ENCODE results near the gene NEURL1.

NEURL1 gene

GRCh38 chr10:103493362-103493915 is at the start of gene NEURL1:
Gene NEURL1 (plus strand): TSS chr10:103493705. CDS start chr10:103494388, 683 bp downstream.
- Histone ChIP-seq H3K9ac (ENCODE audit: low read depth, low read length) (peak within 1 kb of the TSS; percentile 72; the same call in 1 of the 2 replicates), H3K9me3 (ENCODE audit: control insufficient read depth, insufficient read depth, low read length) (no peaks in the 10 kb centered on the region), H3K36me3 (ENCODE audit: insufficient read depth, low read length) (no peaks in the 10 kb centered on the region), H3K4me1 (ENCODE audit: insufficient read depth, low read length) (peaks cover 19% of the 10 kb centered on the region)

GRCh38 chr10:103444478-103444877 is 49.0 kb upstream of the NEURL1 start:
- Histone ChIP-seq H3K4me1 (ENCODE audit: insufficient read depth, low read length) (no peaks in the 10 kb centered on the region), H3K9me3 (ENCODE audit: control insufficient read depth, insufficient read depth, low read length) (no peaks in the 10 kb centered on the region; the same call in 1 of the 2 replicates), H3K9ac (ENCODE audit: low read depth, low read length) (no peak overlapping the region), H3K36me3 (ENCODE audit: insufficient read depth, low read length) (peaks cover 35% of the 10 kb centered on the region)

GRCh38 chr10:103445366-103445765 is 48.1 kb upstream of the NEURL1 start:
- Histone ChIP-seq H3K9me3 (ENCODE audit: control insufficient read depth, insufficient read depth, low read length) (no peaks in the 10 kb centered on the region; the same call in 1 of the 2 replicates), H3K9ac (ENCODE audit: low read depth, low read length) (no peak overlapping the region), H3K36me3 (ENCODE audit: insufficient read depth, low read length) (peaks cover 29% of the 10 kb centered on the region), H3K4me1 (ENCODE audit: insufficient read depth, low read length) (no peaks in the 10 kb centered on the region)

- H3K9ac ChIP-seq (ENCODE audit: low read depth, low read length): no peak overlapping the region
- H3K36me3 ChIP-seq (ENCODE audit: insufficient read depth, low read length): peaks cover 29% of the 10 kb centered on the region
- H3K4me1 ChIP-seq (ENCODE audit: insufficient read depth, low read length): no peaks in the 10 kb centered on the region
- H3K9me3 ChIP-seq (ENCODE audit: control insufficient read depth, insufficient read depth, low read length): no peaks in the 10 kb centered on the region; the same call in 1 of the 2 replicates
Observed at GRCh38 chr10:103445767-103446567, 47.5 kb upstream of the NEURL1 start.

GRCh38 chr10:103447187-103447586 is 46.3 kb upstream of the NEURL1 start:
- H3K36me3 ChIP-seq (ENCODE audit: insufficient read depth, low read length): peaks cover 26% of the 10 kb centered on the region

GRCh38 chr10:103448746-103449145 is 44.8 kb upstream of the NEURL1 start:
- Histone ChIP-seq H3K4me1 (ENCODE audit: insufficient read depth, low read length) (no peaks in the 10 kb centered on the region; the same call in 1 of the 2 replicates), H3K36me3 (ENCODE audit: insufficient read depth, low read length) (peaks cover 16% of the 10 kb centered on the region), H3K9me3 (ENCODE audit: control insufficient read depth, insufficient read depth, low read length) (no peaks in the 10 kb centered on the region), H3K9ac (ENCODE audit: low read depth, low read length) (no peak overlapping the region)

More at GRCh38 chr10:103447187-103447586, 46.3 kb upstream of the NEURL1 start:
- no peaks in the 10 kb centered on the region; the same call in 1 of the 2 replicates for H3K9me3 ChIP-seq (ENCODE audit: control insufficient read depth, insufficient read depth, low read length)
- no peaks in the 10 kb centered on the region; the same call in 1 of the 2 replicates for H3K4me1 ChIP-seq (ENCODE audit: insufficient read depth, low read length)
- no peak overlapping the region for H3K9ac ChIP-seq (ENCODE audit: low read depth, low read length)

- Histone ChIP-seq H3K9ac (ENCODE audit: low read depth, low read length) (no peak overlapping the region), H3K9me3 (ENCODE audit: control insufficient read depth, insufficient read depth, low read length) (no peaks in the 10 kb centered on the region), H3K36me3 (ENCODE audit: insufficient read depth, low read length) (peaks cover 11% of the 10 kb centered on the region), H3K4me1 (ENCODE audit: insufficient read depth, low read length) (no peaks in the 10 kb centered on the region; the same call in 1 of the 2 replicates)
Observed at GRCh38 chr10:103449208-103450144, 44.0 kb upstream of the NEURL1 start.

- no peaks in the 10 kb centered on the region for H3K9me3 ChIP-seq (ENCODE audit: control insufficient read depth, insufficient read depth, low read length)
- no peak overlapping the region for H3K9ac ChIP-seq (ENCODE audit: low read depth, low read length)
- no peaks in the 10 kb centered on the region; the same call in 1 of the 2 replicates for H3K4me1 ChIP-seq (ENCODE audit: insufficient read depth, low read length)
- H3K36me3 ChIP-seq (ENCODE audit: insufficient read depth, low read length): peaks cover 4% of the 10 kb centered on the region
Observed at GRCh38 chr10:103450201-103450695, 43.3 kb upstream of the NEURL1 start.

GRCh38 chr10:103451091-103451813 is 42.3 kb upstream of the NEURL1 start:
- Histone ChIP-seq H3K36me3 (ENCODE audit: insufficient read depth, low read length) (peaks cover 4% of the 10 kb centered on the region; the same call in 1 of the 2 replicates), H3K4me1 (ENCODE audit: insufficient read depth, low read length) (no peaks in the 10 kb centered on the region; the same call in 1 of the 2 replicates), H3K9me3 (ENCODE audit: control insufficient read depth, insufficient read depth, low read length) (no peaks in the 10 kb centered on the region), H3K9ac (ENCODE audit: low read depth, low read length) (peak overlapping the region; percentile 66; the same call in 1 of the 2 replicates)

- no peaks in the 10 kb centered on the region; the same call in 1 of the 2 replicates for H3K4me1 ChIP-seq (ENCODE audit: insufficient read depth, low read length)
- H3K9ac ChIP-seq (ENCODE audit: low read depth, low read length): peak within 1 kb of the TSS; percentile 66; the same call in 1 of the 2 replicates
- H3K36me3 ChIP-seq (ENCODE audit: insufficient read depth, low read length): peaks cover 4% of the 10 kb centered on the region; the same call in 1 of the 2 replicates
- H3K9me3 ChIP-seq (ENCODE audit: control insufficient read depth, insufficient read depth, low read length): no peaks in the 10 kb centered on the region
Observed at GRCh38 chr10:103451831-103452505, 41.5 kb upstream of the NEURL1 start, which contains the start of gene CALHM2. Gene CALHM2 (minus strand): TSS chr10:103452370. CDS start chr10:103449941, 2,429 bp downstream.

GRCh38 chr10:103452506-103453230 is 40.8 kb upstream of the NEURL1 start:
- Histone ChIP-seq H3K4me1 (ENCODE audit: insufficient read depth, low read length) (no peaks in the 10 kb centered on the region; the same call in 1 of the 2 replicates), H3K9me3 (ENCODE audit: control insufficient read depth, insufficient read depth, low read length) (no peaks in the 10 kb centered on the region), H3K36me3 (ENCODE audit: insufficient read depth, low read length) (peaks cover 2% of the 10 kb centered on the region; the same call in 1 of the 2 replicates), H3K9ac (ENCODE audit: low read depth, low read length) (peak overlapping the region; percentile 66; the same call in 1 of the 2 replicates)

- no peak overlapping the region for H3K9ac ChIP-seq (ENCODE audit: low read depth, low read length)
- H3K9me3 ChIP-seq (ENCODE audit: control insufficient read depth, insufficient read depth, low read length): no peaks in the 10 kb centered on the region
- H3K36me3 ChIP-seq (ENCODE audit: insufficient read depth, low read length): no peaks in the 10 kb centered on the region
- no peaks in the 10 kb centered on the region; the same call in 1 of the 2 replicates for H3K4me1 ChIP-seq (ENCODE audit: insufficient read depth, low read length)
Observed at GRCh38 chr10:103454026-103454425, 39.5 kb upstream of the NEURL1 start.
